ENCODE data around the gene MGP.

Gene MGP

DNA sequence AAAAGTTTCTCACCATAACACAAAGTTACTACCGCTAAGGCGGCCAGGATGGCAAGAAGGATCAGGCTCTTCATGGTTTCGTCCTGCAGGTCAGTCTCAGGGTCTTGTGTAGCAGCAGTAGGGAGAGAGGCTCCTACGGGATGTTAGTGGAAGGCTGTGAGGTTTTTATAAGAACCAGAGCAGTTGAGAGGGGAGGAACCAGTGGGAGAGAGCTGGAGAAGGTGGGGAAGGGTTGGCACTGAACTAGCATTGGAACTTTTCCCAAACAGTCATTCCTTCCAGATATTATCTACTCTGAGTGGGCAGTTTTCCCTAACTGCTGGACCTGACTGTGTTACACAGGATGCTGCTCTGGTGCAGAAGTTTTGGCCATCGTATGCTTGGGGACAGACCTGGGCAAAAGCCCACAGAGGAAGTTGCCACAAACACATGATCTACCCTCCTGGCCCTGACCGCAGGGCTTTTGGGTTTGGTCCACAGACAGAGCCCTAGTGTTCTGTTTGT, at the start of gene MGP:
Gene MGP (minus strand): TSS at position 137 of the 504 bp plus-strand sequence. CDS start 63 bp downstream, at position 74.
- no peak for DNase-seq

DNA sequence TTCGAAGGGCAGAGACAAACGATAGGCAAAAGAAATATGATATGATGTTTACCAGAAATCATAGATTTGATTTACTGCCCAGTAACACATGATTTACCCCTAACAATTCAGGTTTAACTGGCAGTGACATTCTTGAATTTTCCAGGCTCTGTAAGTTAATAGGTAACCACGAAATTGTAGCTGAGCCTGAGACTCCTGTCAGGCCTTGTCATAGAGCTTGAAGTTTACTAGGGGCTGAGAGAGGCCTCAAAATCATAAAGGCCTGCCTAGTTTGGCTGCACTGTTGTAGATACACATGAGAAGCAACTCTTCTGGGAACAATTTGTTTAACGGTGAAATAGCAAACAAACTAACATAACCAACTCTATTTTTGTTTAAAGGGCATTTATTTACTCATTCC, 49.4 kb upstream of the MGP start:
- DNase-seq: no peak

DNA sequence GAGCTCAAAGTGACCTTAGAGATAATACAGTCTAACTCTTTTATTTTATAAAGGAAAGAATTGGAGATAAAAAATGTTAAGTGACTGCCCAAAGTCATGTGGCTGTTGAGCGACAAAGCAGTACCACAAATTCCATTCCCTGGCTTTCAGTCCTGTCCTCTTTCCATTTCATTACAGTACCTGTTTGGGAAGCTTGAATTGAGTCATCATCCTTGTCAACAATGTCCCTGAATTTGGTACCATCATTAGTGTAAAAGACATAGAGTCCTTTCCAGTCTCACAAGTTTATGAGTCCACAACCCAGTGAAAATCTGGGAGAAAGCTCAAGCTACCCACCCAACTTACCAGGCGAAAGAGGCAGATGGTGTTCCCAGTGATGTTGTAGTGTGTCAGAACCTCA, 48.9 kb upstream of the MGP start:
- no peak for DNase-seq

DNA sequence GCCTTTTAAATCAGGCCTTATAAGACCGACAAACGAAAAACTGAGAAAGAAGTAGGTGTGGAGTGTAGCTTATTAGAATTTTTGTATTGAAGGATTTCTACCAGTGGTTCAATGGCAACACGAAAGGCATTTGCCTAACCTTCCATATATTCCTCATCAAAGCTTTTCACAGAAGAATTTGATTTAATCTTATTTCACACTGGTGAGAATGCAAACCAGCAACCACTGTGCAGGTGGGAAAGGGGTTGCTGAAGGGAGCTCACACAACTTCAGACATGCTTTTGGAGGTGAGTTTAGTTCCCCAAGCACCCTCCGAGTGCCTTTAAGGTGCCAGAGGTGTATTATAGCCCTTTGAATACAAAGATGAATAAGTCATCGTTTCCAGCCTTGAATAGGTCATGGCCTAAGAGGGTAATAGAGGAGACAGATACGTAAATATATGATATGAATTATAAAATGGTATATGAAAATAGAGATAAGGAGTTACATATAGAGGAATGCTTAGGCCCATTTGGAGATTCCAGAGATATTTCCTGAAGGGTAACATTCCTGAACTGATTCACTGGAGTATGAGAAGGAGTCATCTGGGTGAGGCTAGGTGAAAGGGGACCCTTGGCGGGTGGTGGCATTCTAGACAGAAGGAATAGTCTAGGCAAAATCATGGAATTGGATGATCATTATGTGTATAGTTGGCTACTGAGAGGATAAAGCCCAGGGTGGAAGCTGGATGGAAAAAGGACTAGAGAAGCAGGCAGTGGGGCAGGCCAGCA, 46.3 kb upstream of the MGP start:
- no peak for DNase-seq

DNA sequence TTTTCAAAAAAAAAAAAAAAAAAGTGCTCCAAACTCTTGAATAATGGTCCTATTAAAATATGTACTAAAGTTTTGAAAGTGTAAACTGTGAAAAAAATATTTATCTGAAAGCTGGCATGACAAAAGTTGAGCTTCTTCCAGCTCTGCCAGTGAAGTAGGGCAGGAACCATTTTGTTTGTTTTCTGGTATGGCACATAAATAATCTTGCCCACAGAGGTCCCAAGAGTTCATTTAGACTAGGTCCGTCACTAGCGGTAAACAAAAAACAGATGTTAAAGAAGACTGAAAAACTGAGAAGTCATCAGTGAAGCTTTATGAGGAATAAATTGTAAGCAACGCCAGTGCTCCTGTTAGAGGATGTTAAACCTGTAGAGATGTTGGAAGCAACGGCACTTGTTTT, 45.7 kb upstream of the MGP start:
- no peak for DNase-seq

DNA sequence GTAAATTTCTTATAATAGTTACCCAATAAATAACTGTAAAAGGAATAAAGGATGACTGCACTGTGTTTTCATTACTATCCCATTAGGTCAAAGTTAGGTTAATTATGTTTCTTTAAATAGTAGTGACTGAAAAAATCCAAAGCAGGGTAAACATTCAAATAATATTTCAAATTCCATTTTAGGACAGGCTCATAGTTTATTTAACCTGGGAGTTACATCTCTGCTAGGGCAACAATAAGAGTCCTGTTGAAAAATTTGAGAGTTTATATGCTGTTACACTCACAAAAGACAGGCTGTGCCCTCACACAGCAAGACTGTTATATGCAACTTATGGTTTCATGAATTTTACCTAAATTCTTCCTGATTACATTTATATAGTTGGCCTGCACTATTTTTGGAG, 44.6 kb upstream of the MGP start:
- DNase-seq: no peak

DNA sequence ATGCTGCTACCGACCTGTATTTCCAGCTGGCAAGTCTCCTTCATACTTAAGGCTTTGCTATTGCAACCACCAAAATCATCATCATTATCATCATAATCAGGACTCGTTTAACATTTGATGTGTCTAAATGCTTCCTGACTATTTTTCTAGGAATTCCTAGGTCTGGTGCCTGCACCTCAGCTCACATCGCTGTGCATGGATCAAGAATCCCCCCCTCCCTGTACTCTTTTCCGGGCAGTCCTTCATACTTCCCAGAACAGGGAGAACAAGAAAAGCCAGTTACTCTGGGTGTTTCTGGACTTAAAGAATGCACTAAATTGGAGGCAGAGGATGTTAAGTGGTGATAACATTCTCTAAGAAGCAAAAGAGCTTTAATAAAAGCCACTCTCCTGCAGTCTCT, 43.3 kb upstream of the MGP start:
- no peak for DNase-seq

DNA sequence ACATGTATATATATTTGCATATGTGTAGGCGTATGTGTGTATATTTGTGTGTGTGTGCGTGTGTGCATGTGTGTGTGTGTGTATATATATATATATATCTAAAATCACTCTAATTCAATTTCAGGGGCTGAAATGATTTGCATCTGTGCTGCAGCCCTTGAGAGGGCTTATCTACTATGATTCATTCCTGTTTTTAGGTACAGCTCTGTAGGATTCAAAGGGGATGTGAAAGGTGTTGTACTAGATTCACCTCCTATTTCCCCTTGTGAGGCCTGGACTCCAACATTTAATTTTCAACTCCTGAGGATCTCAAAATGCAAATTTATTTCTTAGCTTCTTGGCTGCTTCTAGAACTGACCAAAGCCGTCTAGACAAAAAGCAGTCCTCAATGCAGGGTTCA, 41.6 kb upstream of the MGP start:
- no peak for DNase-seq

DNA sequence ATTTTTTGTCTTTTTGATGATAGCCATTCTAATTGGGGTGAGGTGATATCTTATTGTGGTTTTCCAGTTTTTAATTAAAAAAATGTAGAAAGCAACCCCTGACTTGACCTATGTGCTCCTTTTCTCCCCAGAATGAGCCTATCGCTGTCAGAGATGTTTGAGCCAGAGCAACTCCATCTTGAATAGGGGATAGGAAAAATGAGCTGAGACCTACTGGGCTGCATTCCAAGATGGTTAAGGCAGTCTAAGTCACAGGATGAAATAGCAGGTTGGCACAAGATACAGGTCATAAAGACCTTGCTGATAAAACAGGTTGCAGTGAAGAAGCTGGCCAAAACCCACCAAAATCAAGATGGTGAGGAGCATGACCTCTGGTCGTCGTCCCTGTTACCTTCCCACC, 38.9 kb upstream of the MGP start:
- DNase-seq: no peak

DNA sequence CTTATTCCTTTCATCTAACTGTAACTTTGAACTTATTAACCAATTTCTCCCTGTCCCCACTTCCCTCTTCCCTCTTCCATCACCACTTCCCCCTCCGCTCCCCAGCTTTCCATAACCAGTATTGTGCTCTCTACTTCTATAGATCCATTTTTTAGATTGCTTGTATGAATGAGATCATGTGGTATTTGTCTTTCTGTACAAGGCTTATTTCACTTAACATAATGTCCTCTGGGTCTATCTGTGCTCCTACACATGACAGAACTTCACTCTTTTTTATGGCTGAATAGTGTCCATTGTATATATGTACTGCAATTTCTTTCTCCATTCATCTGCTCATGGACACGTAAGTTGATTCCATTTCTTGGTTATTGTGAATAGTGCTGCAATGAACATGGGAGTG, 38.3 kb upstream of the MGP start:
- DNase-seq: no peak

DNA sequence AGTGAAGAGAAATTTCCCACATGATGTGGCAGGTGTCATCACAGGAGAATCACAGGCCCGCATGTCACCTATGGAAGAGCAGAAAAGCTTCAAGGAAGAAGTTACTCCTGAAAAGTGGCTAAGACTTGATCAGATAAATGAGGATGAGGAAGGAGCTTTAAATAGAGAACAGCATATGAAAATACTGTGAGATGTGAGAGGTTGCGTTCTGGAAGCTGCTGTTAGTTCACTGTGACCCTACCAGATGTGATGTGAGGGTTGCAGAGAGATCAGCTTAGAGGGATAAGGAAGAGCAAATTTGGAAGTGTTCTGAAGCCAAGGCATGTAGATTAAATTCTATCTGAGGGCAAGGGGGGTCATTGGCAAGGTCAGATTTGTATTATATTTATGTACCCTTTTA, 35.6 kb upstream of the MGP start:
- no peak for DNase-seq

DNA sequence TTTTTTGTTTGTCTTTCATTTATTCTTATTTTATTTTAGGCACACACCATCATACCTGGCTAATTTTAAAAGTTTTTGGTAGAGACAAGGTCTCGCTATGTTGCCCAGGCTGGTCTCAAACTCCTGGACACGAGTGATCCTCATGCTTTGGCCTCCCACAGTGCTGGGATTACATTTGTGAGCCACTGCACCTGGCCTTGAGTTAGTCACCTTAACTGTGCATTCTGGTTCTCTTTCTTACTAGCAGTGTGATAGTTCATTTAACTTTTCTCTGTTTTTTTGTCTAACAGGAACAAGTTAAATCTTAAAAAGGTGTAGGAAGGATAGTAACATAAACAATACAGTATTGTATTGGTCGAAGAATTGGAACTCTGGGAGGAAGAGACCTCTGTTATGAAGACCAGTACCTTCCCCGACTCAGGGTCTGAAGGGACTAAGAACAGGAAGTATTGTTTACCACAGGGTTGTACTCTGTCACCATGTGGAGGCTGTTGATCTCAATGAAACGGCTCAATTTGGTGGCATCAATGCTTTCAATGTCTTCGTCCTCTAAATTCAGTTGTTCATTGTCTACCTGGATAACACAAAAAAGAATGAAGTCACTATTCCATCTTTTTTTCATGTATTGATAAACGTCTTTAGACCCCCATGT, 34.9 kb upstream of the MGP start:
- no peak for DNase-seq

DNA sequence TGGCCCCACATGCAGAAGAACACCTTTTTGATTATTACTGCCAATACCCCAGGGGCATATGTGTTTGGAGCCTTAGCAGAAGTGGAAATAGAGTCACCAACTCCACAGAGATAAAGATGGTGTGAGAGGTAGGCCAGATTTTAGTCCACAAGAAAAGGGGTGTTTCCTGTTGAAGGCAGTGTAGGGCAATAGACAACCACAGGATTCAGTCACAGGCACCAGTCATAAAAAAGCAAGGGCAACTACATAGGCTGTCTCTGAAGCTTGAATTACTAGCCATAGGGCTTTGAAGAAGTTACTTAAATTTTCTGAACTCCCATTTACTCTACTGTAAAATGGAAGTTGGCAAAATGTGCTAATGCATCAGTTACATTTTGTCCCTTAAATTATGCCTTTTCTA, 33.8 kb upstream of the MGP start:
- no peak for DNase-seq

DNA sequence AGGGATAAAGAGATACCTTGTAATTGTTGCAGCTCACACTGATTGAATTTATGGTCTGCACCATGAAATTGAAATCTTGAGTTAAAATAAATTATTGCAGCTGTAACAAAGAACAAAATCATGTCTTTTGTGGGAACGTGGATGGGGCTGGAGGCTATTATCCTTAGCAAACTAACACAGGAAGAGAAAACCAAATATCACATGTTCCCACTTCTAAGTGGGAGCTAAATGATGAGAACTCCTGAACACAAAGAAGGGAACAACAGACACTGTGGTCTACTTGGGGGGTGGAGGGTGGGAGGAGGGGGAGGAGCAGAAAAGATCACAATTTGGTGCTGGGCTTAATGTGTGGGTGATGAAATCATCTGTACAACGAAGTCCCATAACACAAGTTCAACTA, 30.1 kb upstream of the MGP start:
- no peak for DNase-seq

DNA sequence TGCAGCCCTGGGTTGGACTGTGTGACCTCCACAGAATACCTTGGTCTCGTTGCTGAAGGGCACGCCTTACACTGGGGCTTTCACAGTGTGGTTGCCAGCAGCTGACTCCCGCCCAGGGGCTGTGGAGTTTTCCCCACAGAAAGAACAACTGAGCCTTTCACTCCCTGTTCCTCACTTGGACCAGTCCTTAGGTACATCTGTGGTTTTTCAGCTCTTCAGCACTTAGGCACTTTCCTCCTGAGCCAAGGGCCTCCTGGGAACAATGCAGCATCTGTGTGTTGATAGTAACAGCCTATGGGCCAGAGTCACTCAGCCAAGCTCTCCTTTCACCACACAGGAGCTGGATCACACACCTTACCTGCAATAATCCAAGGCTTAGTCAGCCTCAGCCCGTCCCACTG, 27.7 kb upstream of the MGP start:
- DNase-seq: peak; percentile 23 to 44

DNA sequence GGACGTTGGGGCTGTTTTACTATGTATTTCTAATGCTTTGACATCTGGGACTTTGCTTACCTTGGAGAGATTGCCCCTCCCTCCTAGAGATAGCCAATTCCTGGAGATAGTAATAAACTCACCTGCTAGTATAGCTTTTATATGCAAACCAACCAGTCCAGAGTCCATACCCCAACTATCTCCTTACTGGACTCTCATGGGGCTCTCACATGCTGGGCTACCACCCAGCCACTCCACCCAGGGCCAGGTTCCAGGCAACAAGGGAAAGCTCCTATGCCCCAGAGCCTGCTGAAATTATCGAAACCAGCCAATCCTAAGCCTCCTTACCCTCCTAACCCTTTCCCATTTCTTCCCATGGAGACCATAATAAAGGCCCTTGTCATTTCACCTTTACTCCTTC, 25.5 kb upstream of the MGP start:
- no peak for DNase-seq

DNA sequence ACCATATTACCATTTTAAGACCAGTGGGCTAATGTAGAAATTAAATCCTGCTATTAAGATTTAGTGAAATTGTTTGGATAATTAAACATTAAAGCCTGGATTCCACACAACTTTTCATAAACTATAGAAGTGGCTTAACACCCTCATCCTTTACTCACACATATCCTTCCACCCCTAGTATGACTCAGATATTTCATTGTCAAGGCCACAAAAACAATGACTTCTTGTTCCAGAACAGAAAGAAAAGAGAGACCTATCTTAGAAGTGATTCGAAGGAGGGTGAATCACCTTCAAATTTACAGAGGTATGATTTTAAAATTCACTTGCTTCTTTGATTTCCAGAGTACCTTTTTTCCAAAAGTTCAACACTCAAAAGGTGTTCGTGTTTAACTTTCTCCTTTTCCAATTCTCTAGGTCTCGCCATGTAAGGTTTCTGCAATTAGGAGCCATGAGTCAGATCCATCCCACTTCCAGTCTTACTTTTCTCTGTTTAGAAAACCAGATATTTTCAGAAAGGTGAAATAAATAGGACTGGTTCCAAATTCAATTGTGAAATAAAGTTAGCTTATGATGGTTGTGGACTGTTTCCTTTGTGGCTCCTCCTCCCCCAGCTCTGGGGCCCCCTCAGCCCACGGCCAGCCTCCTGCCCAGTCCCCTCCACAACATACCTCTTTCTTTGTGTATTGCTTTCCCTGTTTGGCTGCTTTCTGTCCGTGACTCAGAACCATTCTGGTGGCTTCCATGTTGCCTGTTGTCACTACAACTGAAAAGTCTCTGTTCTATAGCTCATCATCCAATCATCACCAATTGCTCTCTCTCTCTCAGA, 24.6 kb upstream of the MGP start:
- DNase-seq: no peak

DNA sequence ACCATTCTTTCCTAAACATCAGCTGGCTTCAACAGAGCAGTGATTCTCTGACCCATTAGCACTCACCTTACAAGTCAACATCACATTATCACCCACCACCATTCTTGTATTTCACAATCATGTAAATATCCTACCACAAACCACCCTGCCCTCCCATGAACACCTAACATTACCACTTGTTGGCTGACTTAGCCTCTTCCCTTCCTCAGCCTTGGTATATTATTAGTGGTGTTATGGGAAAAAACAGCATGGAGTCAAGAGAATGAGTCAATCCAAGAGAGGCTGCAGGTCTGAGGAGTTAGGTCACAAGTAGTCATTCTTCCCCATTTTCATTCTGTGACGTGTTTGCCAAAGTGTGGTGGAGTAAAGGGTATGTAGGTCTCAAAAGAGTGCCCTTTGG, 22.3 kb upstream of the MGP start:
- no peak for DNase-seq

DNA sequence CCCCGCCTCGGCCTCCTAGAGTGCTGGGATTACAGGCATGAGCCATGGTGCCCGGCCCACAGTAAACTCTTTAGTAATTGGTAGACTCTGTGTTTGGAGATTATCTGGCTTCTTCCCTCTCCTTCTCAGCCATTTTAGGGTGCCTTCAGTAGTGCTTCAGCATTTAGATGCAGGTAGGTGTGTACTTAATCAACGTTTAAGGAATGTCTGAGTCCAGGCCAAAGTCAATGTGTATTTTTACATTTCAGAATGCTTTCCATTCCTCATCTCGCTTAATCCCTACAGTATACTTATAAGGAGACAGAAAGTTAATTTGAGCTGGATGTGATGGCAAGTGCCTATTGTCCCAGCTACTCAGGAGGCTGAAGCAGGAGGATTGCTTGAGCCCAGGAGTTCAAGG, 20.5 kb upstream of the MGP start:
- no peak for DNase-seq

DNA sequence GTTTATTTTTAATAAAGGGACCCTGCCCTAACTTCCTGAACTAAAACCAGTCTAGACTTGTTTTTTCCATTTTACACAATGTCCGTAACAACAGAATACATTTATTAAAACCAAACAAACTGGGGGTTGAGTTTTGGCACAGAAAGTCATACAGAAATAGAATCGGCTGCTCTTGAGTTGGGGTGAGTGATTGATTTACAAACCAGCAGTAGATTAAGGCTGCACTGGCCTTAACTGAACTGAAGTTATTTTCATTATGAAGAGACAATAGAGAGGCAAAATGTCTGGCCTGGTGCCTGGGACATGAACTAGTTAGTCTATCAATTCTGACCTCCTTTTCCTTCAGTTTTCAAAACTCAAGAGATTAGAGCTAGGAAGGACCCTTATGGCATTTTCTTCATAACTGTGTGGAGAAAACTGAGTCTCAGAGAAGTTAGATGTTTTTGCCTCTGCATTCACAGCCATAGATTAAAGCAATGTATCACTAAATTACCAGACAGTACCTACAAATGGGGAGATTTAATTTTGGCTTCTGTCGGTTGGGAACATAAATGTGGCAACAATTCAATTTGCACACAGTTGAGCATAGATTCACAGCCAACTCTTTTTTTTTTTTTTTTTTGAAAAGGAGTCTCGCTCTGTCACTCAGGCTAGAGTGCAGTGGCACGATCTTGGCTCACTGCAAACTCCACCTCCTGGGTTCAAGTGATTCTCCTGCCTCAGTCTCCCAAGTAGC, 19.8 kb upstream of the MGP start:
- DNase-seq: no peak

DNA sequence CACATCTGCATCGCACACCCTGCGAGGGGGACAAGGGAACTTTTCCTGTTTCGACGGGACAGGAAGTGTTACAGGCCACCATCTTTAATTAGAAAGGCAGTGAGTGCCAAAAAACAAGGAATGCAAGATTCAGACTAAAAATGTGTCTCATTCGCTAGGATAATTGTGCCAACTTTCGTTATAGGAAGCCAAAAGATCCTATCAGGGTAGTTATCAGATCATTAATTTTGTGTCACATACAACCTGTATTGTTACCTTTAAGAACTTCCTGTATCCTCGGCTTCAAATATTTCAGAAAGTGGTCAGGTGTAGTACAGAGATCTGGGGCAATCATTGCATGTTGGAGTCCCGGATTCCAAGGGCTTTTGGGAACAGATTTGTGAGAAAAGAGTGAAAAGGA, 19.2 kb upstream of the MGP start:
- DNase-seq: no peak

DNA sequence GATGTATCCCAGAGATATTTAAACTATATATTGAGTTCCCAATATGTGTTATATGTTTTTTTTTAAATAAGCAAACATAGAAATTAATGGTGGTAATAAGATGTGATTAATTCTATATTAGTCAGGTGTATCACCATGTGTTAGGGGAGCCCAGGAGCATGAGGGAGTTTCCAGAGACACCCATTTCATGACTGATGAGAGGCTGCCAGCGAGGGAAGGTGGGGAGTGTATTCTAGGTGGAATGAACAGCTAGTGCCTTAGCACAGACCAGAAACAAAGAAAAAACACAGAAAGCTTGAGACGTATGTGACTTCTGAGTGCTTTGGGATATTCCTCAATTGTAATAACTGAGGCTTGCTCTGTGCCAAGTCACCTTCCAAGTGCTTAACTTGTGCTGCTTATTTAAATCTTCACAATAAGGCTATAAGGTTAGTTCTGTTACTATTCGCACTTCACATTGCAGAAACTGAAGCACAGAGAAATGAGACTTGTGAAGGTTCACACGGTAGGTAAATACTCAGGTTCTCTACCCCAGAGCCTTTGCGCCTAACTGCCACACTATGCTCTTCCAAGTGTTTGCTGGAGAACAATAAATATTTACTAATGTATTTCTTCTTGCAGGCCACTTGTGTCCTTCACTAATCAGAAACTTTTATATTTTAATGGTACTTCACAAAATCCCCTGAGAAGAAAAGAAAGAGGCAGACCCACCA, 17.9 kb upstream of the MGP start:
- DNase-seq: no peak
